ENCODE data around the gene SH3RF3.

- no peak for TF ChIP-seq GATA2 (IDR thresholded peaks at IDR 0.05; ENCODE audit: low read depth, low read length)
- TF ChIP-seq GATA3 (IDR thresholded peaks at IDR 0.05; ENCODE audit: low read depth, low read length): no peak
These were observed 320.2 kb downstream of the SH3RF3 start for GRCh38 chr2:109448946-109449788.
